HepG2 (cell line): Measurements from ENCODE around the gene BEGAIN. TPM values are rescaled to one million over a fixed set of nuclear protein-coding genes. Genes with fewer than 3 reads are reported as not detected.

ENCODE experiments used
- ATAC-seq: fragments of 200-7000 bp; cut with Tn5 transposase; 3 replicates; pipeline ENCODE4 v1.9.1; 2020; ENCODE audit warnings: mild to moderate bottlenecking, moderate library complexity
- BruUV-seq: library from RNA; stranded (reverse); fragments of 400-500 nt; replicated peaks from 2 replicates; lab custom pipeline; 2021; lab: Mats Ljungman, UMichigan
- CTCF ChIA-PET: fragments of 300-600 bp; formaldehyde crosslinking; extraction: SDS; loops from one replicate; lab custom pipeline; 2021; ENCODE audit warnings: low total read pairs, inconsistent platforms, low intra/inter-chr PET ratio; lab: Yijun Ruan, JAX
- POLR2A ChIA-PET: fragments of 350-600 bp; sonication (Branson Sonifier 250); formaldehyde crosslinking; loops from one replicate; lab custom pipeline; 2020; ENCODE audit warnings: antibody characterized with exemption, inconsistent platforms; lab: Yijun Ruan, JAX
- DNase-seq: peaks from one replicate; pipeline ENCODE4 v3.0.0-alpha.2; 2015; ENCODE audit warnings: low spot score
- FAIRE-seq: peaks from 3 replicates; lab custom pipeline; 2011; peaks lifted over from hg19 to GRCh38; lab: Jason Lieb, UNC
- H2AFZ ChIP-seq: one replicate; pipeline ENCODE4 v1.6.1; 2011; ENCODE audit warnings: low read length, inconsistent platforms
- H3K27ac ChIP-seq: fragments of 300-600 bp; 3 replicates; pipeline ENCODE4 v1.8.0; 2011; ENCODE audit warnings: mixed run types, mild to moderate bottlenecking, mixed read lengths, low read length, inconsistent platforms; ENCODE audit not compliant: insufficient read depth; ENCODE audit errors: extremely low read length
- H3K27me3 ChIP-seq, 2 experiments: fragments of 200-600 bp in 1 of 2; 2 replicates in 1 of 2; 3 replicates in 1 of 2; pipeline versions ENCODE4 v1.6.0 to v1.8.0; 2011; ENCODE audit warnings: low read length in 2 of 2, mild to moderate bottlenecking in 2 of 2, moderate library complexity in 2 of 2, inconsistent platforms in 1 of 2; ENCODE audit not compliant: insufficient read depth in 2 of 2, control insufficient read depth in 1 of 2
- H3K36me3 ChIP-seq, 2 experiments: fragments of 200-600 bp in 1 of 2; replicated peaks in 1 of 2; 2 replicates in 1 of 2; 3 replicates in 1 of 2; pipeline versions ENCODE4 v1.5.1 to v1.8.0; 2011; ENCODE audit warnings: low read length in 2 of 2, inconsistent platforms in 1 of 2; ENCODE audit not compliant: insufficient read depth in 2 of 2, control insufficient read depth in 1 of 2
- H3K4me1 ChIP-seq: 2 replicates; pipeline ENCODE4 v1.5.1; 2012; ENCODE audit warnings: low read length, inconsistent platforms; ENCODE audit not compliant: insufficient read depth
- H3K4me2 ChIP-seq: 2 replicates; pipeline ENCODE4 v1.6.0; 2011; ENCODE audit warnings: low read depth, low read length, inconsistent platforms
- H3K4me3 ChIP-seq, 3 experiments: fragments of 200-600 bp in 1 of 3; sonication (generic), shearing (Covaris generic) in 1 of 3; replicated peaks in 1 of 3; 2 replicates each; pipeline ENCODE4 v1.5.1; 2011 to 2016; ENCODE audit warnings: low read length in 3 of 3, inconsistent platforms in 2 of 3, low read depth in 2 of 3, mild to moderate bottlenecking in 2 of 3, control low read depth in 1 of 3, mixed read lengths in 1 of 3; ENCODE audit not compliant: insufficient read depth in 1 of 3
- H3K79me2 ChIP-seq: one replicate; pipeline ENCODE4 v1.6.1; 2011; ENCODE audit warnings: low read length, inconsistent platforms; ENCODE audit not compliant: insufficient read depth
- H3K9ac ChIP-seq: 2 replicates; pipeline ENCODE4 v1.6.0; 2011; ENCODE audit warnings: mild to moderate bottlenecking, low read depth, low read length, inconsistent platforms; ENCODE audit not compliant: insufficient read depth
- H3K9me3 ChIP-seq: 2 replicates; pipeline ENCODE4 v1.5.1; 2012; ENCODE audit warnings: mild to moderate bottlenecking, low read length
- H4K20me1 ChIP-seq: 2 replicates; pipeline ENCODE4 v1.6.0; 2011; ENCODE audit warnings: inconsistent platforms, mild to moderate bottlenecking, low read length, moderate library complexity; ENCODE audit not compliant: insufficient read depth
- AKNA ChIP-seq: sonication (generic); formaldehyde crosslinking; IDR thresholded peaks from 2 replicates; pipeline ENCODE4 v1.4.0; 2020; ENCODE audit warnings: missing genetic modification reagents, borderline replicate concordance
- CHD4 ChIP-seq: fragments of 200-600 bp; sonication (generic); IDR thresholded peaks from 2 replicates; pipeline ENCODE4 v1.7.0; 2017; ENCODE audit warnings: mild to moderate bottlenecking, low read length, borderline replicate concordance
- FOXC1 ChIP-seq: sonication (generic); formaldehyde crosslinking; IDR thresholded peaks from 2 replicates; pipeline ENCODE4 v1.8.0; 2022; ENCODE audit warnings: mild to moderate bottlenecking, missing genetic modification reagents, borderline replicate concordance
- NPAS2 ChIP-seq: sonication (generic); formaldehyde crosslinking; IDR thresholded peaks from 2 replicates; pipeline ENCODE4 v1.8.0; 2022; ENCODE audit warnings: mild to moderate bottlenecking, missing genetic modification reagents, borderline replicate concordance
- PLRG1 ChIP-seq: fragments of 450-650 bp; conservative IDR thresholded peaks from 2 replicates; pipeline ENCODE4 v1.6.1; 2016
- SP5 ChIP-seq: IDR thresholded peaks from 2 replicates; pipeline ENCODE4 v1.6.1; 2016; ENCODE audit warnings: low read depth, borderline replicate concordance
- SRY ChIP-seq: sonication (generic); formaldehyde crosslinking; IDR thresholded peaks from 2 replicates; pipeline ENCODE4 v1.8.0; 2022; ENCODE audit warnings: mild to moderate bottlenecking, missing genetic modification reagents
- ZC3H13 ChIP-seq: sonication (generic); formaldehyde crosslinking; IDR thresholded peaks from 2 replicates; pipeline ENCODE4 v1.8.1; 2023; ENCODE audit warnings: mild to moderate bottlenecking, missing genetic modification reagents, moderate library complexity
- ZNF431 ChIP-seq: sonication (generic); formaldehyde crosslinking; IDR thresholded peaks from 2 replicates; pipeline ENCODE4 v1.9.0; 2022; ENCODE audit warnings: missing genetic modification reagents, low read depth, mild to moderate bottlenecking, borderline replicate concordance
- ZNF7 ChIP-seq: IDR thresholded peaks from 2 replicates; pipeline ENCODE4 v1.6.1; 2016; ENCODE audit warnings: missing biosample characterization, missing genetic modification reagents
- ZNF841 ChIP-seq: sonication (generic); formaldehyde crosslinking; IDR thresholded peaks from 2 replicates; pipeline ENCODE4 v1.8.1; 2023; ENCODE audit warnings: missing genetic modification reagents, borderline replicate concordance
- WGBS: methylation state at CpG from one replicate; pipeline ENCODE4 v1.1.6; 2017; ENCODE audit warnings: low lambda C conversion rate; 5-methylcytosine and 5-hydroxymethylcytosine counted together
- in situ Hi-C: cut with HindIII; loops from 2 replicates; pipeline ENCODE4 v1.10.0; 2017; ENCODE audit warnings: low pct_unique_long_range_greater_than_20kb; ENCODE audit not compliant: extremely low pct_ligation_motif_present
- intact Hi-C: fragments of 100-400 bp; cut with micrococcal nuclease; formaldehyde crosslinking; loops from one replicate; pipeline ENCODE4 v1.10.0; 2022; ENCODE audit not compliant: unreplicated experiment
- polyA plus RNA-seq, 8 experiments: library from polyadenylated mRNA; depleted of rRNA in 3 of 8; stranded (reverse) in 7 of 8; unstranded in 1 of 8; fragments of >200 nt; fragmentation: Illumina TruSeq in 4 of 8; extraction: Trizol in 4 of 8; gene quantifications; 2 replicates each; pipeline versions ENCODE4 v1.2.1 to v1.2.3, GENCODE V29; 2011 to 2016; ENCODE audit warnings: low read depth in 4 of 8, missing spikeins in 1 of 8, mixed read lengths in 1 of 8; ENCODE audit not compliant: insufficient read depth in 1 of 8
- total RNA-seq, 5 experiments: library from RNA; depleted of rRNA; stranded (reverse); fragments of >200 nt; fragmentation: Illumina TruSeq; extraction: Trizol; gene quantifications; 2 replicates each; pipeline ENCODE4 v1.2.3, GENCODE V29; 2016; ENCODE audit warnings: low read depth in 1 of 5

BEGAIN gene
- total and polyA plus RNA-seq, 2 of the 13 experiments (the other 11 are each of a cell fraction or from before 2014, with no cell fraction given): not detected

- ATAC-seq: no peak
- no peaks in the 10 kb centered on the region for H3K79me2 ChIP-seq
- ChIA-PET CTCF (no interaction called here), POLR2A (no interaction called here)
- H3K4me2 ChIP-seq: no peak overlapping the region
- H3K27ac ChIP-seq: no peak overlapping the region
- H3K36me3 ChIP-seq: no peaks in the 10 kb centered on the region
- WGBS: 11% methylated on average over 14 of the region's 15 CpGs
- intact Hi-C loops (no loop called here), in situ Hi-C loops (no loop called here)
- no peak overlapping the region for H3K9ac ChIP-seq
- no peaks in the 10 kb centered on the region for H4K20me1 ChIP-seq
- no peak for DNase-seq
- H3K27me3 ChIP-seq: peaks cover 23 to 87% of the 10 kb centered on the region in 2 experiments
- H3K9me3 ChIP-seq: no peaks in the 10 kb centered on the region
- TF ChIP-seq SP5 (CRISPR knock-in tag): no peak
- no peak for TF ChIP-seq ZNF431 (CRISPR knock-in tag)
- no peak for TF ChIP-seq FOXC1 (CRISPR knock-in tag)
- no peak for TF ChIP-seq ZNF7 (CRISPR knock-in tag)
- TF ChIP-seq ZNF841 (CRISPR knock-in tag): no peak
- no peak for TF ChIP-seq CHD4
- no peak for TF ChIP-seq NPAS2 (CRISPR knock-in tag)
- no peak for TF ChIP-seq ZC3H13 (CRISPR knock-in tag)
- no peak for TF ChIP-seq PLRG1
- no peak for TF ChIP-seq SRY (CRISPR knock-in tag)
- no peak for TF ChIP-seq AKNA (CRISPR knock-in tag)
- BruUV-seq: no TSS peak
- no peak for FAIRE-seq
- H3K4me3 ChIP-seq: no peak overlapping the region
- peaks cover 7% of the 10 kb centered on the region; the same call in 1 of the 2 replicates for H3K4me1 ChIP-seq
- H2AFZ ChIP-seq: no peak overlapping the region
These were observed 38.3 kb downstream of the BEGAIN start for GRCh38 chr14:100548939-100549338.
